IPS-NIHi11 (cell line): ENCODE results near the gene MYBPHL.

Source experiments
- DNase-seq: peaks from one replicate; pipeline ENCODE4 v3.0.0; 2012; ENCODE audit warnings: mixed read lengths, low spot score

Gene MYBPHL

DNA sequence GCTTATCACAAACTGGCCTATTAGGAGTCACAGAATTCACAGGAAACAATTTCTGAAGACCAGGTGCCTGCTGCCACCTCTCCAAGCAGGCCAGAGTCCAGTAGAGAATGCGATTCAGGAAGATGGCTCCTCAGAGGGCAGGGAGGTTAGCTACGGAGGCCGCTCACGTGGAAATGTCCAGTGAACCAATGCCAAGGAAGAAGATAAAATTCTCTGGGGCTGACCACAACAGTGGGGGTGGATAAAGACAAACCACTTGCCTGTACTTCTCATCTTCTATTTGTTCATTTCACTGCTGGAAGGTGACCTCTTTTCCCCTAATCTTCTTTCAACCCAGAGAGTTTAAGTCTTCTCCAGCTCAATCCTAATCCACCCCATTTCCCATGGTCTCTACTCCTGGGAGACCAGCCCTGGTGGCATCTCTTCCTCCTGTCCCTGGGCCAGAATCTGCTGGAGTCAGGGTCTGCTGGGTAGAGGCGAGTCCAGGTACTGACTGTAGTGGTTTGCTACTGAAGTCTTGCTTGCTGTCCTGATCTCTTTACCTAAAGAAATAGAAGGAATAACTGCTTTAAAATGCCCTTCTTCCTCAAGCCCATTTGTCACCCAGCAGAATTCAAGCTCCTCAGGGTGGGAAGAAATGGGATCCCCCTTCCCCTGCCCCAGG is 27.1 kb downstream of the MYBPHL start:
- no peak for DNase-seq

DNA sequence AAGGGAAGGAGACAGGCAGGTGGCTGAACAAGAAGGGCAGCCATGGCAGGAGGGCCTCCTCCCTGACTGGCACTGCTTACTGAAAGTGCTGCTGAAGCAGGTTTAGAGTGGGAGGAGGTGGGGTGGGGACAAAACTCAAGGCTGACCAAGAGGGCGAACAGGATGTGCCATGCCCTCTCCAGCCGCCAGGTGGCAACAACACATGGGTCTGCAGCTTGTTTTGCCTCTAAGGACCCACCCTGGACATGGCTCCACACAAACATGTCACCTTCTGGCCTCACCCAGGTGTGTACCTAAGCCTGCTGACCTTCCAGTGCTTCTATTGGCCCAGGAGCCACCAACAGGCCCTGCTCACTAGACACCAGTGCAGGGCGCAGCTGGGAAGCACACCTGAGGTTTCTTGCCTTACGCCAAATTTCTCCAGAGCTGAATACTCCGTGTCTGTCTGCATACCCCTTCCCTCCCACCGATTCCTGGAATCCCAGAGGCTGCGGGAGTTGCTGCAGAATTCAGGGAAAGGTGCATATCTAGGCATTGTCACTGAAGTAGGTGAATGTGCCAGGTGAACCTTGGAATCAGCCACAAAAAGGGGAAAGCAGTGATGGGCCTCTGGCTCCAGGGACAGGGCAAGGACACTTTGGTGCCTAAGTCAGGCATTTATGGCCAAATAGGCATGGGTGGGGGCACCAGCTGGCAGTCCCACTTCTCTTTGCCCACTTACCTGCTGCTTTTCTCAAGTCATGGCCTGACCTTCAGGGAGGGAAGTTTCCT is 29.2 kb downstream of the MYBPHL start:
- peak; percentile 85 for DNase-seq

DNA sequence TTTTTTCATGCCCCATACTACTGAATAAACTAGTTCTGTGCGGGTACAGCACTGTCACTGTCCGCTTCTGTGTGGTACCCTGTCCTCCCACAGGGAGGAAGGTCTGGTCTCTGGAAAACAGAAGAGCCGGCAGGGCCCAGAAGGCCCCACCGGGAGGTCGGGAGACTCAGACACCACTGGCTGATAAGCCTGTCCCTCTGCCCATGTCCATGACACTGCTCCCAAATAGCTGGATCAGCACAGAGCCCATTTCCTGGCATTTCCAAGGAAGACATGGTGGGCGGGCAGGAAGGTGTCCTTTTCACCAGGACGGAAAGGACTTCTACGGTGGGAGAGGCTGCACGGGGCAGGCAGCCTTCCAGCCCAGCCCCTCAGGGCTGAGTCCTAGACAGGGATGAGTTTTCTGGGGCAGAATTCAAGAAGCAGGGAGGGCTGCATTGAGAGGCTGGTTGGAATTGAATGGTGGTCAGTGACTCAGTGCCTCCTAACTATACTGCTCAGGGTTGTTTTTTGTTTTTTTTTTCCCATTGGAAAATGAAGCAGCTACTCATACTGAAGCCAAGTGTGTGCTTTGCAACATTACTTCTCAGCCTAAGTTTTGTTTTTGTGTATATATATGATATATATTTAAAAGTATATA is 31.0 kb downstream of the MYBPHL start:
- no peak for DNase-seq

DNA sequence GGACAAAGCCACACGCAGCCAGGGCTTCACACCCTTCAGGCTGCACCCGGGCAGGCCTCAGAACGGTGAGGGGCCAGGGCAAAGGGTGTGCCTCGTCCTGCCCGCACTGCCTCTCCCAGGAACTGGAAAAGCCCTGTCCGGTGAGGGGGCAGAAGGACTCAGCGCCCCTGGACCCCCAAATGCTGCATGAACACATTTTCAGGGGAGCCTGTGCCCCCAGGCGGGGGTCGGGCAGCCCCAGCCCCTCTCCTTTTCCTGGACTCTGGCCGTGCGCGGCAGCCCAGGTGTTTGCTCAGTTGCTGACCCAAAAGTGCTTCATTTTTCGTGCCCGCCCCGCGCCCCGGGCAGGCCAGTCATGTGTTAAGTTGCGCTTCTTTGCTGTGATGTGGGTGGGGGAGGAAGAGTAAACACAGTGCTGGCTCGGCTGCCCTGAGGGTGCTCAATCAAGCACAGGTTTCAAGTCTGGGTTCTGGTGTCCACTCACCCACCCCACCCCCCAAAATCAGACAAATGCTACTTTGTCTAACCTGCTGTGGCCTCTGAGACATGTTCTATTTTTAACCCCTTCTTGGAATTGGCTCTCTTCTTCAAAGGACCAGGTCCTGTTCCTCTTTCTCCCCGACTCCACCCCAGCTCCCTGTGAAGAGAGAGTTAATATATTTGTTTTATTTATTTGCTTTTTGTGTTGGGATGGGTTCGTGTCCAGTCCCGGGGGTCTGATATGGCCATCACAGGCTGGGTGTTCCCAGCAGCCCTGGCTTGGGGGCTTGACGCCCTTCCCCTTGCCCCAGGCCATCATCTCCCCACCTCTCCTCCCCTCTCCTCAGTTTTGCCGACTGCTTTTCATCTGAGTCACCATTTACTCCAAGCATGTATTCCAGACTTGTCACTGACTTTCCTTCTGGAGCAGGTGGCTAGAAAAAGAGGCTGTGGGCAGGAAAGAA is 32.0 kb downstream of the MYBPHL start:
- no peak for DNase-seq

DNA sequence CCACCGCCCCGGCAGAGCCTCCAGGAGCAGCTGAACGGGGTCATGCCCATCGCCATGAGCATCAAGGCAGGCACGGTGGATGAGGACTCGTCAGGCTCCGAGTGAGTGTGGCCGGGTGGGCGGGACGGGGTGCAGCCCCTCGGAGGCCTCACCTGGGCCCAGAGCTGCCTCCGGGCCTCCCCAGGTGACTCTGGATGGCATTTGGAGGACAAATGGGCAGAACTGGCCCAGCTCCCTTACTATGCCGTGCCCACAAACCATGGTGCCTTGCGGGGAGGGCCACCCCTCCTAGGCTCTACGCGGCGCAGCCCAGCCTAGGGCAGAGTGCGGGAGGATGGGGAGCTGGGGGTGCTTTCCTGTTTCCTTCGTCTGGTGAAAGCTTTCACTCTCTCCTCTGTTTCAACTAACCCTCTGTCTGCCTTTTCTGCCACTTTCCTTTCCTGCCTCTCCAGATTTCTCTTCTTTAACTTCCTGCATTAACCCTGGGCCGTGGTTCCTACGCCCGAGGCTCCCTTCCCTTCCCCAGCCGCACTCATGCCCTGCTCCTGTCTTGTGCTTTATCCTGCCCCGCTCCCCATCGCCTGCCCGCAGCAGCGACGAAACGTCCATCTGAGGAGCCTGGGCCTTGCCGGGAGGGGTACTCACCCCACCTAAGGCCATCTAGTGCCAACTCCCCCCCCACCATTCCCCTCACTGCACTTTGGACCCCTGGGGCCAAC is 33.1 kb downstream of the MYBPHL start:
- no peak for DNase-seq

DNA sequence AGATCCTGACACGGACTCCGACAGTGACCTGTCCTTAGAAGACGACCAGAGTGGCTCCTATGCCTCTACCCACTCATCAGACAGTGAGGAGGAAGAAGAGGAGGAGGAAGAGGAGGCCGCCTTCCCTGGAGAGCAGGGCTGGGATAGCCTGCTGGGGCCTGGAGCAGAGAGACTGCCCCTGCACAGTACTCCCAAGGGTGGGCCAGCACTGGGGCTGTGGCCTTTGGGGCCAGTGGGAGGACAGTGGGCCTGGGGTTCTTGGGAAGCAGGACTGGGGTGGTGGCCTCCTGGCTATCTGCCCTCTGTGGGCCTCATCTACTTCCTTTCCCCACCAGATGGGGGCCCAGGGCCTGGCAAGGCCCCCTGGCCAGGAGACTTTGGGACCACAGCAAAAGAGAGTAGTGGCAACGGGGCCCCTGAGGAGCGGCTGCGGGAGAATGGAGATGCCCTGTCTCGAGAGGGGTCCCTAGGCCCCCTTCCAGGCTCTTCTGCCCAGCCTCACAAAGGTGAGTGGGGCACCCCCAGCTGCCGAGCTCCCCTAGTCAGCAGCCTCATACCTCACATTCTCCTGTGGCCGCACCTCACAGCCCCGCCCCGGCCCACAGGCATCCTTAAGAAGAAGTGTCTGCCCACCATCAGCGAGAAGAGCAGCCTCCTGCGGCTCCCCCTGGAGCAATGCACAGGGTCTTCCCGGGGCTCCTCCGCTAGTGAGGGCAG is 33.8 kb downstream of the MYBPHL start:
- no peak for DNase-seq

DNA sequence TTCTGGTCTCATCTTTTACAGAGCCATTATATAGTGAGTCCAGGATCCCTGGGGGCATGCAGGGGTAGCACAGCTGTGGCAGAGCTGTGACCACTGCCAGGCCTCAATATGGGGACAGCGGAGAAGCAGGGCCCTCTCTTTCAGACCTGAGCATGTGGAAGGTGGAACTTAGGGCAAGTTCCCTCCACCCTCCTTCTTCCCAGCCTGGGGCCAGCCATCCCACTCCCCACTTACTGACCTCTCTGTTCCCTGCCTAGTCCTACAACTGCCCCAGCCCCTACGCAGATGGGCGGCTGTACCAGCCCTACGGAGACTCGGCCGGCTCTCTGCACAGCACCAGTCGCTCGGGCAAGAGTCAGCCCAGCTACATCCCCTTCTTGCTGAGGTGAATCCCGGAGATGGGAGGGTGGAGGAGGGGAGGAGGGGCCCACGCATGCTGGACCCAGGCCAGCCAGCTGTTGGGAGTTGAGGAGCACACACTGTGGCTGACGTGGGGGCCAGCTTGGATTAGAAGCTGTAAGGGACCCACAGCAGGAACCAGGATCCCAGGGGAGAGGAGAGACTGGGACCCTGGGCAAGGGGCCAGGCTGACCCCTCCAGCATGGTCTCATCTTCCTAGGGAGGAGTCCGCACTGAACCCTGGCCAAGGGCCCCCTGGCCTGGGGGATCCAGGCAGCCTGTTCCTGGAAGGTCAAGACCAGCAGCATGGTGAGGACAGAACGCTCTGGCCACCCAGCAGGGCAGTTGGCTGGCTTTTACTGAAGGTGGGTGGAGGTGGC is 34.6 kb downstream of the MYBPHL start:
- no peak for DNase-seq

DNA sequence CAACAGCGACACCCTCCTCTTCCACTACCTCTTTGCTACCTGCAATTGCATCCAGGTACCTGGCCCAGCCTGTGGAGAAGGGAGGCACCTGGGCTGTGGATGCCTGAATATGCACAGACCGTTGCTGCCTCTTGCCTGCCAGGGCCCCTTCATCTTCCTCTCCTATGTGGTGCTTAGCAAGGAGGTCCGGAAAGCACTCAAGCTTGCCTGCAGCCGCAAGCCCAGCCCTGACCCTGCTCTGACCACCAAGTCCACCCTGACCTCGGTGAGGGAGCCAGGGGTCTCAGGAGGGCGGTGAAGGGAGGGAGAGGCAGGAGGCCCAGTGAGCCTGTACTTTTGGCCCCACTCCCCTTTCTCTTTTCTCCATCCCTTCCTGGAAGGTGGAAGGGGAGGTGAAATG is 35.4 kb downstream of the MYBPHL start:
- DNase-seq, result no peak

DNA sequence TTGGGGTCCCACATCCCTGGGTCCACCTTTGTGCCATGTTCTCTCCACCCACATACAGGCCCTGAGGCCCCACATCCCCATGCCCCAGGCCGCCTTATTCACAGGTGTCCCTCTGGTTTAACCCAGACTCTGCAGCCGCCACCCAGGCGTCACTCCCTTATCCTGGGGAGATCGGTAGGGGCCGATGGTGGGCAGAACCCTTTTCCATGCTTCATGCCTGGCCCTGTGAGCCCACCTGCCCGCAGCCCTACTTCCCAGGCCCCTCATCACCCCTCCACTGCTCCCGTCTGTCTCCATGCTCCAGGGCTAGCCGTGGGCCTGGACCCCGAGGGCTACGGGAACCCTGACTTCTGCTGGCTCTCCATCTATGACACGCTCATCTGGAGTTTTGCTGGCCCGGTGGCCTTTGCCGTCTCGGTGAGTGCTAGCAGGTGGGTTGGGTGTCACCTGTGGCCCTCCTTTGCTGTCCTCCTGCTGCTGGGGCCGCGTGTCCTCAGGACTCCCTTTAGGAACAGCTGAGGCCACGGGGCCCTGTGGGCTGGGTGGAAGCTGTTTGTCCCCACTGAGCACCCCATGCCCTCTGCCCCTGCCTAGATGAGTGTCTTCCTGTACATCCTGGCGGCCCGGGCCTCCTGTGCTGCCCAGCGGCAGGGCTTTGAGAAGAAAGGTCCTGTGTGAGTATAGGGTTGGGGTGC is 36.0 kb downstream of the MYBPHL start:
- DNase-seq, result no peak

DNA sequence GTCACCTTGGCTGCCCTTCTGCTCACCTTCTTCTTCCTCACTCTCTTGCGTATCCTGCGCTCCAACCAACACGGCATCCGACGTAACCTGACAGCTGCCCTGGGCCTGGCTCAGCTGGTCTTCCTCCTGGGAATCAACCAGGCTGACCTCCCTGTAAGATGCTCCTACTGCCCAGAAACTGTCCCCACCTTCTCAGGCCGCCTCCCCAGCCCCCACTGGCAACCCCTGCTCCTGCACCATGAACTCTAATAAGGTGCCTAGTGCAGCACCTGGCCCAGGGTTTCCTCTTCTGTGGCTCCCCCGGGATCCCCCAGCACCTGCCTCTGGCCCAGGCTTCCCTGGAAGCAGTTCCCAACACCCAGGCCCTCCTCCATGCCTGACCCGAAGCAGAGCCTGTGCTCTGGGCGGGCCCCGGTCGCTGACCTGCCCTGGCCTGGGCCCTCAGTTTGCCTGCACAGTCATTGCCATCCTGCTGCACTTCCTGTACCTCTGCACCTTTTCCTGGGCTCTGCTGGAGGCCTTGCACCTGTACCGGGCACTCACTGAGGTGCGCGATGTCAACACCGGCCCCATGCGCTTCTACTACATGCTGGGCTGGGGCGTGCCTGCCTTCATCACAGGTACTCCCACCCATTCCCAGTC is 36.7 kb downstream of the MYBPHL start:
- no peak for DNase-seq

DNA sequence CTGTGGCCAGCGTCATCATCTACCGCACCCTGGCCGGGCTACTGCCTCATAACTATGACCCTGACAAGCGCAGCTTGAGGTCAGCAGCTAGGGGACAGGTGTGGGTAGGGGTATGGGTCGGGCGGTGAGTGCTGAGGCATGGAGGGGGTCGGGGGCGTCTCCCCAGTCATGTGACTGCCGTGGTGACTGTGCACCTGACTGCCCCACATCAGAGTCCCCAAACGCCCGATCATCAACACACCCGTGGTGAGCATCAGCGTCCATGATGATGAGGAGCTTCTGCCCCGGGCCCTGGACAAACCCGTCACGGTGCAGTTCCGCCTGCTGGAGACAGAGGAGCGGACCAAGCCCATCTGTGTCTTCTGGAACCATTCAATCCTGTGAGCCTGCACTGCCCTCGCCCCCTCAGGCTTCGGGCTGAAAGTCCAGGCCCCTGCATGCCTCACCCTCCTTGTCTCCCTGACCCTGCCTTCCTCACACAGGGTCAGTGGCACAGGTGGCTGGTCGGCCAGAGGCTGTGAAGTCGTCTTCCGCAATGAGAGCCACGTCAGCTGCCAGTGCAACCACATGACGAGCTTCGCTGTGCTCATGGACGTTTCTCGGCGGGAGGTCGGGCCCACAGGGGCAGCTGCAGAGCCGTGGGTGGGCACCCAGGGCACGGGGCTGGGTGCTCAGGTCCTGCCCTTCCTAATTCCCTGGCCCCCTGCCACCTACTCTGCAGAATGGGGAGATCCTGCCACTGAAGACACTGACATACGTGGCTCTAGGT is 37.4 kb downstream of the MYBPHL start:
- no peak for DNase-seq

DNA sequence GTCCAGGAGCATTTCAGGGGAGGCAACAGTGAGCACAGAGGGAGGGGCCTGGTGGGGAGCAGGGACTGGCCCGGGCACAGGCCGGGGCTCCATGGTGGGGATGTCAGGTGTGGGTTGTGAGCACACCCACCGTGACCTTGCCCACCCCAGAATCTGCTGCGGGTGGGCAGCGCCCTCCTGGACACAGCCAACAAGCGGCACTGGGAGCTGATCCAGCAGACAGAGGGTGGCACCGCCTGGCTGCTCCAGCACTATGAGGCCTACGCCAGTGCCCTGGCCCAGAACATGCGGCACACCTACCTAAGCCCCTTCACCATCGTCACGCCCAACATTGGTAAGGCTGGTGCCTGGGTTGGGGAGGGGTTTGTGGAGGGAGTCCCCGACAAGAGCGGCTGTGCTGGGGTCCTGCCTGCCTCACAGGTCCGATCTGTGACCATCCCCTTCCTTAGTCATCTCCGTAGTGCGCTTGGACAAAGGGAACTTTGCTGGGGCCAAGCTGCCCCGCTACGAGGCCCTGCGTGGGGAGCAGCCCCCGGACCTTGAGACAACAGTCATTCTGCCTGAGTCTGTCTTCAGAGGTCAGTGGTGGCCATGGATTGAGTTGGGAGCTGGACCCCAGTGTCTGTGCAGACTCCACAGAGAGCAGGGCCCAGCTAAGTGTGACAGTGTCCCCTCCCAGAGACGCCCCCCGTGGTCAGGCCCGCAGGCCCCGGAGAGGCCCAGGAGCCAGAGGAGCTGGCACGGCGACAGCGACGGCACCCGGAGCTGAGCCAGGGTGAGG is 38.2 kb downstream of the MYBPHL start:
- no peak for DNase-seq

DNA sequence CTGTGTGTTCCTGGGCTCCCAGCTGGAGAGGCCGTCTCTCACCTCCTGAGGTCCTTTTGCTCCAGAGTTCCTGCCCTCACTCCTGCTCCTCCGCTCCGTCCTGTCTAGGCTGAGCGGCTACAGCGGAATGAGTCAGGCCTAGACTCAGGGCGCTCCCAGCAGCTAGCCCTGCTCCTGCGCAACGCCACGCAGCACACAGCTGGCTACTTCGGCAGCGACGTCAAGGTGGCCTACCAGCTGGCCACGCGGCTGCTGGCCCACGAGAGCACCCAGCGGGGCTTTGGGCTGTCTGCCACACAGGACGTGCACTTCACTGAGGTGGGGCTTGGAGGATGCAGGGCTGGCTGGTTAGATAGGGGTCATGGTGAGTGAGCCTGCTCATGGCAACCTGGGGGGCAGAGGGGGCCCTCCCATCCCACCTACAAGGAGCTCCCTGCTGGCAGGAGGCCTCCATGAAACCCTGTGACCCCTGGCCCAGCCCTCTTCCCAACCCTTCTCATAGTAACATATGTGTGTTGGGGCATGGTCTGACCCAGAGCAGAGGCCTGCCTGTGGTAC is 39.0 kb downstream of the MYBPHL start:
- no peak for DNase-seq

DNA sequence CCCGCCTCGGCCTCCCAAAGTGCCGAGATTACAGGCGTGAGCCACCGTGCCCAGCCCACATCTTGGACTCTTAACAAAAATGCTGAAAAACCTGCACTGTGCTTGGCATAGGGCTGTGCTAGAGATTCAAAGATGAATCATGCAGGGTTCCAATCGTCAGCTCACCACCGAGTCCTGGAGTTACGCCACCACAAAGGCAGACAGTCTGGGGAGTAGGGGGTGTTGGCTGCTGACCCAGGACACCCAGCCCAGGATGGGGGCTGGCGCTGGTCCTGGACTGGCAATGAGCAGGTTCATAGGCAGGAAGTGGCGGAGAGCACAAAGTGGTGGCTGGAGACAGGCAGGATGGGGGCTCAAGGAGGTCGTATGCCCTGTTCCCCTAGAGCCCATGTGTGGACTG is 39.8 kb downstream of the MYBPHL start:
- DNase-seq, result no peak

DNA sequence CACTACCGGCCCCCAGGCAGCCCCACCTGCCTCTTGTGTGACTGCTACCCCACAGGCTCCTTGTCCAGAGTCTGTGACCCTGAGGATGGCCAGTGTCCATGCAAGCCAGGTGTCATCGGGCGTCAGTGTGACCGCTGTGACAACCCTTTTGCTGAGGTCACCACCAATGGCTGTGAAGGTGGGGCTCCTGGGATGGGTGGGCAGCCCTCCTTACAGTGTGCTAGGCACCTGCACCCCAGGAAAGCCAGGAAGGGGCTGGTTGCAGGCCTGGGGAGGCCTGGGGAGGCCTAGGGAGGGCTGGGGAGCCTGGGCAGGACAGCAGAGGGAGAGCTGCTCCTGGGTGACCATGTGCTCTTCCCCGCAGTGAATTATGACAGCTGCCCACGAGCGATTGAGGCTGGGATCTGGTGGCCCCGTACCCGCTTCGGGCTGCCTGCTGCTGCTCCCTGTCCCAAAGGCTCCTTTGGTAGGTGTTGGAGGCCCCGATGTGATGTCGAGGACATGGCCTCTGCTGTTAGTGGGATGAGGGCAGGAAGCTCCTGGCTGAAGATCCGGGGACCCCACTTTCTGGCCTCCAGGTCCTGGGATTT is 41.0 kb downstream of the MYBPHL start:
- DNase-seq, result no peak

DNA sequence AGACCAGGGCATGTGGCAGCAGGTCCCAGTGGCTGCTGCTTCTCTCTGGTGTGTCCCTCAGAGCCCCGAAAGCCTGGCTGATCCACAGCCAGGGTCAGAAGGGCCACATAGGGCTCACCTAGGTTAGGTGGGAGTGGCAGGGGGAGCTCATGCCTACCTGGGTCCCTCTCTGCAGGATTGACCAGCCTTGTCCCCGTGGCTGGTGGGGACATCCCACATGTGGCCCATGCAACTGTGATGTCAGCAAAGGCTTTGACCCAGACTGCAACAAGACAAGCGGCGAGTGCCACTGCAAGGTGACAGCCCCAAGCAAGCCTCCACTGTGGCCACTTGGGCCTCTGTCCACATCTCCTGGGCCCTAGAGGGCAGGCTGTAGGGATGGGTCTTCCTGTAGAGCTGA is 41.8 kb downstream of the MYBPHL start:
- DNase-seq, result no peak

DNA sequence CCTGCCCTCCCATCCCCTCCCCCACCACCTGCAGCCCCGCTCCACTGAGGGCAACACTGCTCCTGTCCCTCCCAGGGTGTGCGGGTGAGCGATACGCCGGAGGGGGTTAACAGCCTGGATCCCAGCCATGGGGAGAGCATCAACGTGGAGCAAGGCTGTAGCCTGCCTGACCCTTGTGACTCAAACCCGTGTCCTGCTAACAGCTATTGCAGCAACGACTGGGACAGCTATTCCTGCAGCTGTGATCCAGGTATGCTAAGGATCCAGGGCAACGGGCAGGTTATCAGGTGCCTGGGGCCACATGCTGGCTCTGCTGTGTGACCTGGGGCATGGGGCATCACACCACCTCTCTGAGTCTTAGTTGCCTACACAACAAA is 42.4 kb downstream of the MYBPHL start:
- no peak for DNase-seq
